ENCODE data around the gene CEP72.

CEP72 gene

GRCh38 chr5:661891-662750, 50.0 kb downstream of the CEP72 start:
- DNase-seq, result no peak

- no peak for DNase-seq
Measured at GRCh38 chr5:662751-663435, 50.8 kb downstream of the CEP72 start.

- no peak for DNase-seq
Measured at GRCh38 chr5:663436-664342, 51.5 kb downstream of the CEP72 start.

- DNase-seq, result no peak
Measured at GRCh38 chr5:664343-664993, 52.3 kb downstream of the CEP72 start.

GRCh38 chr5:664994-665360, 52.8 kb downstream of the CEP72 start:
- DNase-seq, result no peak

GRCh38 chr5:665541-665955, 53.4 kb downstream of the CEP72 start:
- no peak for DNase-seq

- DNase-seq, result no peak
Measured at GRCh38 chr5:665956-666711, 54.0 kb downstream of the CEP72 start.

GRCh38 chr5:666816-667498, 54.8 kb downstream of the CEP72 start:
- no peak for DNase-seq

GRCh38 chr5:668283-668995, 56.3 kb downstream of the CEP72 start:
- DNase-seq, result no peak

- peak; percentile 71 for DNase-seq
Measured at GRCh38 chr5:669111-669841, 57.1 kb downstream of the CEP72 start.

- DNase-seq, result no peak
Measured at GRCh38 chr5:669842-670395, 57.8 kb downstream of the CEP72 start.

- no peak for DNase-seq
Measured at GRCh38 chr5:670396-671270, 58.5 kb downstream of the CEP72 start.

GRCh38 chr5:671459-672328, 59.6 kb downstream of the CEP72 start:
- DNase-seq, result peak; percentile 87

GRCh38 chr5:672329-673160, 60.4 kb downstream of the CEP72 start:
- no peak for DNase-seq

- no peak for DNase-seq
Measured at GRCh38 chr5:673161-673830, 61.2 kb downstream of the CEP72 start.

Measured in islet precursor cell (in vitro differentiated cells).